ENCODE results near the gene KCNE1.

GRCh38 chr21:34534522-34534921, 22.5 kb upstream of the KCNE1 start:
- TF ChIP-seq CTCF (IDR thresholded peaks at IDR 0.05; ENCODE audit: poor library complexity) = no peak
- TF ChIP-seq EZH2 (IDR thresholded peaks at IDR 0.05; ENCODE audit: borderline replicate concordance) = no peak

Data from hepatocyte (in vitro differentiated cells).